ENCODE measurements around the gene ANO4. TPM values are rescaled to one million over a fixed set of nuclear protein-coding genes. Genes with fewer than 3 reads are reported as not detected.
"Not testable (repeated sequence)": the region's sequence is repeated elsewhere in the genome, so short reads cannot be mapped to it uniquely, and the experiment has no call there.

Gene ANO4
- total and polyA plus RNA-seq, 5 donors from 2014 or later: not detected

DNA sequence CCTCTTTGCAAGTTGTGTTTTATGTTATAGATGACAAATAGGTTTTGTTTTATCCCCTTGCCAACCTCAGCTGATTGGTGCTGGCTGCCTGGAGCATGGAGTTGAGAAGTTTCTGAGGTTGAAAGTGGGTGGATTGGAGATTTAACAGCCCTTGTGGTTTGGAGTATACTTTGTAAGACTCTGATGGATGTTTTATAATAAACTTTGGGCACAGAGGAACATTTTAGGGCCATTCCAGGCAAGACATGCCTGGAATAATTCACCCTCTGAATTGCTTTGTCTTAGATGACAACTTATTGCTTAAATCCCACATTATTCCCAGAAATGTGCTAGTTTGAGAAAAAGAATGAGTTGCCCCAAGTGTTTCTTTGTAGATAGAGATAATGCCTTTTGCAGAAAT, 256.6 kb downstream of the ANO4 start:
- H3K4me1 Mint-ChIP-seq: no peaks in the 10 kb centered on the region

DNA sequence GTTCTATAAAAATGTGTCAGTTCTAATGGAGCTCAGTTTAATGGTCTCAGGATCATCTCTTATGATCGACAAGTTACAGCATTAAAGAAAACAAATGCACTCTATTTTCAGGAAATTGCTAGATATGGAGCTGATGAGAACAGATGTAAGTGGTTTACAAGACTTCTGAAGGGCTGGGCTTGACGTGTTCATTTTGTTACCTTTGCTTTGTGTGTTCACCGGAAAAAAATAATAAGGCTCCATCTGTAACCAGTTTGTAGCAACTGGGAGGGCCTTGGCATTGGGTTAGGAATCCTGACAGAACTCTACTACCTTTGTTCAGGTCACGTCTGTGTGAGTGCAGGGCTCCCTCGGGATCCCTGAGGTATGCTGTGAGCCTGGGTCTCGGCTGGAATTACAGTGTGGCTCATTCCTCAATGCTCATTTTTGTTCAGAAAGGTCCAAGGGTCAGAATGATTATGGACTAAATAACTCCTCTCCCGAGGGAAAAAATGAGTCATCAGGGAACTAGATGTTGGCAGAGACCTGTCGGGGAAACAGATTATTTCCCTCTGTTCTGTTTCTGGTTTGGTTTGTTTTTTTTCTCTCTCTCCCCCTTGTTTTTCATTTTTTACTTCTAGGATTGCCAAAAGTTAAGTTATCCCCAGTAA, 257.4 kb downstream of the ANO4 start:
- Histone ChIP-seq H3K27ac (ENCODE audit: insufficient read depth, low read length, poor library complexity, severe bottlenecking) (no peak overlapping the region), H3K36me3 (ENCODE audit: control insufficient read depth, insufficient read depth, low read length) (no peaks in the 10 kb centered on the region), H3K4me1 (ENCODE audit: control insufficient read depth, insufficient read depth, low read length, poor library complexity, severe bottlenecking) (no peaks in the 10 kb centered on the region), H3K9me3 (ENCODE audit: control insufficient read depth in 2 of 2, low read length in 2 of 2) (no peaks in the 10 kb centered on the region), H3K4me3 (ENCODE audit: low read depth, low read length) (no peak overlapping the region), H3K27me3 (ENCODE audit: control insufficient read depth, insufficient read depth, low read length) (no peaks in the 10 kb centered on the region)
- DNase-seq (no peak), ATAC-seq (ENCODE audit: low read depth in 2 of 2) (no peak)
- Mint-ChIP-seq H3K9me3 (peaks cover 0 to 3% (median 0%) of the 10 kb centered on the region in 7 donors), H3K27me3 (peaks cover 6% of the 10 kb centered on the region), H3K27ac (no peak overlapping the region), H3K36me3 (no peaks in the 10 kb centered on the region), H3K4me3 (no peak overlapping the region), H3K4me1 (no peaks in the 10 kb centered on the region)

More for the DNA sequence above, 256.6 kb downstream of the ANO4 start:
- Histone ChIP-seq H3K27ac (ENCODE audit: insufficient read depth, low read length, poor library complexity, severe bottlenecking) (no peak overlapping the region), H3K4me3 (ENCODE audit: low read depth, low read length) (no peak overlapping the region), H3K9me3 (ENCODE audit: control insufficient read depth in 2 of 2, low read length in 2 of 2) (no peaks in the 10 kb centered on the region), H3K4me1 (ENCODE audit: control insufficient read depth, insufficient read depth, low read length, poor library complexity, severe bottlenecking) (no peaks in the 10 kb centered on the region), H3K27me3 (ENCODE audit: control insufficient read depth, insufficient read depth, low read length) (no peaks in the 10 kb centered on the region), H3K36me3 (ENCODE audit: control insufficient read depth, insufficient read depth, low read length) (no peaks in the 10 kb centered on the region)
- peaks cover 0 to 3% (median 1%) of the 10 kb centered on the region in 7 donors for H3K9me3 Mint-ChIP-seq
- no peak overlapping the region for H3K27ac Mint-ChIP-seq
- DNase-seq (no peak), ATAC-seq (ENCODE audit: low read depth in 2 of 2) (no peak)
- peaks cover 6% of the 10 kb centered on the region for H3K27me3 Mint-ChIP-seq
- H3K4me3 Mint-ChIP-seq: no peak overlapping the region
- H3K36me3 Mint-ChIP-seq: no peaks in the 10 kb centered on the region

DNA sequence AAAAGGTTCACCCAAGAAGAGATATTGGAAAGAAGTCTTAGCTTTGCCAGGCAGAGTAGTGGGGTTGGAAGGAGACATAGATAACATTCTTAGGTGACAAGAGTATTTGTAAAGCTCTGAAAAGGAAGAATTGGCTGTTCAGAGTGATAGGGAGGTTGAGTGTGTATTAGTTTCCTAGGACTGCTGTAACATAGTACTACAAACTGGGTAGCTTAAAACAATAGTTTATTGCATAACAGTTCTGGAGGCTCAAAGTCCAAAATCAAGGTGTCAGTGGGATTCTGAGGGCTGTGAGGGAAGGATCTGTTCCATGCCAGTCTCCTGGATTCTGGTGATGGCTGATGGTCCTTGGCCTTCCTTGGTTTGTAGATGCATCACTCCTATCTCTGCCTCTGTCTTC, 258.6 kb downstream of the ANO4 start:
- H3K36me3 Mint-ChIP-seq: no peaks in the 10 kb centered on the region
- no peak for DNase-seq
- no peak for ATAC-seq (ENCODE audit: low read depth in 2 of 2)

DNA sequence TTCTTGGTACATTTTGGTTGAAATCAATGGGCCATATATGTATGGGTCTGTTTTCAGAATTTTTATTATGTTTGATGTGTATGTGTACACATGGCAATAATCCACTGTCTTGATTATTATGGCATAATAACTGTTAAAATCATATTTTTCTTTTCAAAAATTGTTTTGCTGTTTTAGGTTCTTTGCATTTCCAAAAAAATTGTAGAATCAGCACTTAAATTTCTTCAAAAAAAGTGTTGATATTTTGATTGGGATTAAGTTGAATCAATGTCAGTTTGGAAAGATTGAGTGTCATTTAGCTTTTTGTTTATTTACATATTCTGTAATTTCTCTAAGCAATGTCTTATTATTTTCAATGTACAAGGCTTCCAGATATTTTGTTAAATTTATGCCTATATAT, 261.4 kb downstream of the ANO4 start:
- H3K27ac Mint-ChIP-seq: no peak overlapping the region
- peaks cover 0 to 11% (median 3%) of the 10 kb centered on the region in 7 donors for H3K9me3 Mint-ChIP-seq
- H3K4me1 Mint-ChIP-seq: no peaks in the 10 kb centered on the region

More for the DNA sequence above, 258.6 kb downstream of the ANO4 start:
- no peak overlapping the region for H3K27ac Mint-ChIP-seq
- H3K27me3 Mint-ChIP-seq: peaks cover 6% of the 10 kb centered on the region
- peaks cover 0 to 3% (median 1%) of the 10 kb centered on the region in 7 donors for H3K9me3 Mint-ChIP-seq
- H3K4me3 Mint-ChIP-seq: no peak overlapping the region
- Histone ChIP-seq H3K4me3 (ENCODE audit: low read depth, low read length) (no peak overlapping the region), H3K36me3 (ENCODE audit: control insufficient read depth, insufficient read depth, low read length) (no peaks in the 10 kb centered on the region), H3K27ac (ENCODE audit: insufficient read depth, low read length, poor library complexity, severe bottlenecking) (no peak overlapping the region), H3K27me3 (ENCODE audit: control insufficient read depth, insufficient read depth, low read length) (no peaks in the 10 kb centered on the region), H3K9me3 (ENCODE audit: control insufficient read depth in 2 of 2, low read length in 2 of 2) (no peaks in the 10 kb centered on the region), H3K4me1 (ENCODE audit: control insufficient read depth, insufficient read depth, low read length, poor library complexity, severe bottlenecking) (no peaks in the 10 kb centered on the region)
- no peaks in the 10 kb centered on the region for H3K4me1 Mint-ChIP-seq

DNA sequence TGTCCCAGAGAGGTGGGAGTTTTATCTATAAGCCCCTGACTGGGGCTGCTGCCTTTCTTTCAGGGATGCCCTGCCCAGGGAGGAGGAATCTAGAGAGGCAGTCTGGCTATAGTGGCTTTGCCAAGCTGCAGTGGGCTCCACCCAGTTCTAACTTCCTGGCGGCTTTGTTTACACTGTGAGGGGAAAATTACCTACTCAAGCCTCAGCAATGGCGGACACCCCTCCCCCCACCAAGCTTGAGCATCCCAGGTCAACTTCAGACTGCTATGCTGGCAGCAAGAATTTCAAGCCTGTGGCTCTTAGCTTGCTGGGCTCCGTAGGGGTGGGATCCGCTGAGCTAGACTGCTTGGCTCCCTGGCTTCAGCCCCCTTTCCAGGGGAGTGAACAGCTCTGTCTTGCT, 267.9 kb downstream of the ANO4 start:
- H3K36me3 ChIP-seq (ENCODE audit: control insufficient read depth, insufficient read depth, low read length); H3K9me3 ChIP-seq (ENCODE audit: control insufficient read depth in 2 of 2, low read length in 2 of 2); H3K4me1 ChIP-seq (ENCODE audit: control insufficient read depth, insufficient read depth, low read length, poor library complexity, severe bottlenecking); H3K9me3 Mint-ChIP-seq; H3K27me3 Mint-ChIP-seq; H3K4me3 Mint-ChIP-seq; H3K27ac Mint-ChIP-seq; ATAC-seq (ENCODE audit: low read depth in 2 of 2); H3K4me3 ChIP-seq (ENCODE audit: low read depth, low read length); H3K36me3 Mint-ChIP-seq; H3K27me3 ChIP-seq (ENCODE audit: control insufficient read depth, insufficient read depth, low read length); DNase-seq; H3K4me1 Mint-ChIP-seq; H3K27ac ChIP-seq (ENCODE audit: insufficient read depth, low read length, poor library complexity, severe bottlenecking): not testable (repeated sequence)

More for the DNA sequence above, 261.4 kb downstream of the ANO4 start:
- Histone ChIP-seq H3K9me3 (ENCODE audit: control insufficient read depth in 2 of 2, low read length in 2 of 2) (no peaks in the 10 kb centered on the region), H3K4me1 (ENCODE audit: control insufficient read depth, insufficient read depth, low read length, poor library complexity, severe bottlenecking) (no peaks in the 10 kb centered on the region), H3K27ac (ENCODE audit: insufficient read depth, low read length, poor library complexity, severe bottlenecking) (no peak overlapping the region), H3K36me3 (ENCODE audit: control insufficient read depth, insufficient read depth, low read length) (no peaks in the 10 kb centered on the region), H3K4me3 (ENCODE audit: low read depth, low read length) (no peak overlapping the region), H3K27me3 (ENCODE audit: control insufficient read depth, insufficient read depth, low read length) (no peaks in the 10 kb centered on the region)
- Mint-ChIP-seq H3K27me3 (no peaks in the 10 kb centered on the region), H3K36me3 (no peaks in the 10 kb centered on the region), H3K4me3 (no peak overlapping the region)
- DNase-seq (no peak), ATAC-seq (ENCODE audit: low read depth in 2 of 2) (no peak)

DNA sequence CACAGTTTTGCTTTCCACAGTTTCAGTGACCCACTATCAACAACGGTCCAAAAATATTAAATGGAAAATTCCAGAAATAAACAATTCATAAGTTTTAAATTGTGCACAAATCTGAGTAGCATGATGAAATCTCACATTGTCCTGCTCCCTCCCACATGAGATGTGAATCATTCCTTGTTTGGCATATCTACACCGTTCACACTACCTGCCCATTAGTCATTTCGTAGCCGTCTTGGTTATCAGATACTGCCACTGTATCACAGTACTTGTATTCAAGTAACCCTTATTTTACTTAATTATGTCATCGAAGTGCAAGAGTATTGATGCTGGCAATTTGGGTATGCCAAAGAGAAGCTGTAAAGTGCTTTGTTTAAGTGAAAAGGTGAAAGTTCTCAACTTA, 270.1 kb downstream of the ANO4 start:
- H3K27ac ChIP-seq (ENCODE audit: insufficient read depth, low read length, poor library complexity, severe bottlenecking): no peak overlapping the region
- no peak overlapping the region for H3K27ac Mint-ChIP-seq
- peaks cover 0 to 7% (median 2%) of the 10 kb centered on the region in 7 donors for H3K9me3 Mint-ChIP-seq
- no peaks in the 10 kb centered on the region for H3K4me1 Mint-ChIP-seq
- ATAC-seq (ENCODE audit: low read depth in 2 of 2) (no peak), DNase-seq (no peak)
- H3K4me1 ChIP-seq (ENCODE audit: control insufficient read depth, insufficient read depth, low read length, poor library complexity, severe bottlenecking): no peaks in the 10 kb centered on the region
- H3K4me3 Mint-ChIP-seq: no peak overlapping the region
- no peaks in the 10 kb centered on the region for H3K27me3 Mint-ChIP-seq
- H3K27me3 ChIP-seq (ENCODE audit: control insufficient read depth, insufficient read depth, low read length): no peaks in the 10 kb centered on the region
- no peak overlapping the region for H3K4me3 ChIP-seq (ENCODE audit: low read depth, low read length)
- no peaks in the 10 kb centered on the region for H3K36me3 ChIP-seq (ENCODE audit: control insufficient read depth, insufficient read depth, low read length)
- H3K36me3 Mint-ChIP-seq: no peaks in the 10 kb centered on the region
- H3K9me3 ChIP-seq (ENCODE audit: control insufficient read depth in 2 of 2, low read length in 2 of 2): no peaks in the 10 kb centered on the region

DNA sequence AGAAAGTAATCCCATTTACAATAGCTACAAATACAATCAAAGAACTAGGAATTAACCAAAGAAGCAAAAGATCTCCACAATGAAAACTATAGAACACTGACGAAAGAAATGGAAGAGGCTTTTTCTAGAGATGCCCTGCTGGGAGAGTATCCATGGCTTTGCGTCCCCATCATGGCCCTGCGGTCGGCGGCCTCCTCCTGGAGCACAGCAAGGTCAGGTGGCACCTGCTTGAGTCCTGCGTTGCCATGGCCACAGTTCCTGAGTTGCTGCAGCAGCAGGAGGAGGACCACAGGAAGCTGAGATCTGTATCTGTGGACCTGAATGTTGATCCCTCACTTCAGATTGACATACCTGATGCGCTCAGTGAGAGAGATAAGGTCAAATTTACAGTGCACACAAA, 271.9 kb downstream of the ANO4 start:
- no peak overlapping the region for H3K4me3 Mint-ChIP-seq
- H3K4me1 ChIP-seq (ENCODE audit: control insufficient read depth, insufficient read depth, low read length, poor library complexity, severe bottlenecking): no peaks in the 10 kb centered on the region
- no peaks in the 10 kb centered on the region for H3K27me3 ChIP-seq (ENCODE audit: control insufficient read depth, insufficient read depth, low read length)
- H3K4me3 ChIP-seq (ENCODE audit: low read depth, low read length): no peak overlapping the region
- H3K9me3 ChIP-seq (ENCODE audit: control insufficient read depth in 2 of 2, low read length in 2 of 2): no peaks in the 10 kb centered on the region
- H3K27ac ChIP-seq (ENCODE audit: insufficient read depth, low read length, poor library complexity, severe bottlenecking): no peak overlapping the region
- H3K4me1 Mint-ChIP-seq: no peaks in the 10 kb centered on the region
- peaks cover 0 to 7% (median 0%) of the 10 kb centered on the region in 7 donors for H3K9me3 Mint-ChIP-seq
- no peak overlapping the region for H3K27ac Mint-ChIP-seq
- H3K27me3 Mint-ChIP-seq: no peaks in the 10 kb centered on the region
- H3K36me3 ChIP-seq (ENCODE audit: control insufficient read depth, insufficient read depth, low read length): no peaks in the 10 kb centered on the region
- no peaks in the 10 kb centered on the region for H3K36me3 Mint-ChIP-seq
- no peak for DNase-seq
- no peak for ATAC-seq (ENCODE audit: low read depth in 2 of 2)

DNA sequence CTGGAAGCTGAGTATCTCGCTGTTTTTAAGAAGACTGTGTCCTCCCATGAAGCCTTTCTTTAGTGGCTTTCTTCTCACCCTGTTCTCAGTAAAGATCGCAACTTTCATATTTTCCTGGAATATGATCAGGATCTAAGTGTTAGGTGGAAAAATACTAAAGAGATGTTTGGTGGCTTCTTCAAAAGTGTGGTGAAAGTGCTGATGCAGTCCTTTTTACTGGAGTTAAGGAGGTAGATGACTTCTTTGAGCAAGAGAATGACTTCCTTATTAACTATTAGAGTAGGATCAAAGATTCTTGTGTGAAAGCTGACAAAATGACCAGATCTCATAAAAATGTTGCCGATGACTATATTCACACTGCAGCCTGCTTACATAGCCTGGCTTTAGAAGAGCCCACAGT, 273.8 kb downstream of the ANO4 start:
- H3K27me3 Mint-ChIP-seq: no peaks in the 10 kb centered on the region
- Histone ChIP-seq H3K9me3 (ENCODE audit: control insufficient read depth in 2 of 2, low read length in 2 of 2) (no peaks in the 10 kb centered on the region), H3K27ac (ENCODE audit: insufficient read depth, low read length, poor library complexity, severe bottlenecking) (no peak overlapping the region), H3K4me1 (ENCODE audit: control insufficient read depth, insufficient read depth, low read length, poor library complexity, severe bottlenecking) (no peaks in the 10 kb centered on the region), H3K4me3 (ENCODE audit: low read depth, low read length) (no peak overlapping the region), H3K36me3 (ENCODE audit: control insufficient read depth, insufficient read depth, low read length) (no peaks in the 10 kb centered on the region), H3K27me3 (ENCODE audit: control insufficient read depth, insufficient read depth, low read length) (no peaks in the 10 kb centered on the region)
- peaks cover 0 to 8% (median 3%) of the 10 kb centered on the region in 7 donors for H3K9me3 Mint-ChIP-seq
- no peaks in the 10 kb centered on the region for H3K4me1 Mint-ChIP-seq
- no peak overlapping the region for H3K4me3 Mint-ChIP-seq
- H3K27ac Mint-ChIP-seq: no peak overlapping the region
- no peaks in the 10 kb centered on the region for H3K36me3 Mint-ChIP-seq
- DNase-seq: no peak
- ATAC-seq (ENCODE audit: low read depth in 2 of 2): no peak

Data from CD4-positive, CD25-positive, alpha-beta regulatory T cell (primary cell).